ENCODE data around the gene AHCYL2.
"Not testable (repeated sequence)": the region's sequence is repeated elsewhere in the genome, so short reads cannot be mapped to it uniquely, and the experiment has no call there.

The AHCYL2 gene

GRCh38 chr7:129238546-129238945 lies 13.7 kb downstream of the AHCYL2 start:
- DNase-seq (ENCODE audit: insufficient read length, low spot score): no peak
- peak; percentile 66 for FAIRE-seq

GRCh38 chr7:129240119-129240820 lies 15.4 kb downstream of the AHCYL2 start:
- DNase-seq (ENCODE audit: insufficient read length, low spot score) (no peak), FAIRE-seq (no peak)

- FAIRE-seq: no peak
- no peak for DNase-seq (ENCODE audit: insufficient read length, low spot score)
Observed at GRCh38 chr7:129244220-129244619, 19.4 kb downstream of the AHCYL2 start.

DNA sequence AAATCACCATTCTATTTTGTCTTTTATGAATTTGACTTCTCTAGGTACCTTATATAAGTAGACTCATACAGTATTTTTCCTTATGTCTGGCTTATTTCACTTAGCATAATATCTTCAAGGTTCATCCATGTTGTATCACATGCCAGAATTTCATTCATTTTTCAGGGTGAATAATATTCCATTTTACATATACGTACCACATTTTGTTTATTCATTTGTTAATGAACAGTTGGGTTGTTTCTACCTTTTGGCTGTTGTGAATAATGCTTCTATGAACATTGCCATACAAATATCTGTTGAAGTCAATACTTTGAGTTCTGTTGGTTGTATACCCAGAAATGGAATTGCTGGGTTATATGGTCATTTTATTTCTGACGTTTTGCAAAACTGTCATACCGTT lies 20.7 kb downstream of the AHCYL2 start:
- DNase-seq (ENCODE audit: insufficient read length, low spot score): no peak
- FAIRE-seq: peak; percentile 44

DNA sequence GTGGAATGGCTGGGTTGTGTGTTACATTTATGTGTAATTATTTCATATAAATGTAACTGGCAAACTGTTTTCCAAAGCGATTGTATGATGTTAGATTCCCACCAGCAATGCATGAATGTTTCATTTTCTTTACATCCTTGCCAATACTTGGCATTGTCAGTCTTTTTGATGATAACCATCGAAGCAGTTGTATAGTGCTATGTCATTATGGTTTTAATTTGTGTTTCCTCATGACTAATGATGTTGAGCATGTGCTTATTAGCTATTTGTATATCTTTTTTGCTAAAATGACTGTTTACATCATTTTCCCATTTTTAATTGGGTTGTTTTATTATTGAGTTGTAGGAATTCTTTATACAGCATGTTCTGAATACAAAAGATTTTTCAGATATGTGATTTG lies 22.3 kb downstream of the AHCYL2 start:
- FAIRE-seq: no peak
- DNase-seq (ENCODE audit: insufficient read length, low spot score): no peak

DNA sequence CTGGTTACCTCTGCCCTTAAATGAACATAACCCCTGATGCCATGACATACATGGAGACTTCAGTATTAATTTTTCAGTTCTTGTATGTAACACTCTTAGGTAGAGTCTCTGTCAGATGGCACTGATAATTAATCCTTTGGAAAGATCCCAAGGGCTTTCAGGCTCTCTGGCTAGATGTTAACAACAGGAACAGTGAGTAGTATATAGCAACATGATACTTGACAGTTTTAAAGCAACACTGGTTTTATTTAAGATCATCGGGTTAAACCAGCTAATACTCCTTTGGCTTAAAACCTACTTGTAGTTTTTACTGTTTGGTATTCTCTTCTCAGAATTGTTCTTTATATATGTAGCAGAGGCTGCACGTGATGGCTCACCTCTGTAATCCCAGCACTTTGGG lies 27.3 kb downstream of the AHCYL2 start:
- DNase-seq (ENCODE audit: insufficient read length, low spot score): no peak
- FAIRE-seq: no peak

GRCh38 chr7:129252603-129253002 lies 27.8 kb downstream of the AHCYL2 start:
- not testable (repeated sequence) for FAIRE-seq; DNase-seq (ENCODE audit: insufficient read length, low spot score)

DNA sequence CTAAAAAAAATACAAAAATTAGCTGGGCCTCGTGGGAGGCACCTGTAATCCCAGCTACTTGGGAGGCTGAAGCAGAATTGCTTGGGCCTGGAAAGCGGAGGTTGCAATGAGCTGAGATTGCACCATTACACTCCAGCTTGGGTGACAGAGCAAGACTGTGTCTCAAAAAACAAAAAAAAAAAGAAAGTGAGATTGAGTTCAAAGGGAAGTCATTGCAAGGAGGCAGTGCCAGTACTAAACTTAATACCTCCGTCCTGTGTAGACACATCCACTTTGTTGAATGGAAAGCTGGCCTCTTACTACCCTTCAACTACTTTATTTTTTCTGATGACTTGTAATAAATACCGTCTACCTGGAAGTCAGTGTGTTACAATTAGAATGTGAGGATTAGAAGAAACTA lies 31.0 kb downstream of the AHCYL2 start:
- FAIRE-seq: no peak
- no peak for DNase-seq (ENCODE audit: insufficient read length, low spot score)

GRCh38 chr7:129256221-129256620 lies 31.4 kb downstream of the AHCYL2 start:
- no peak for DNase-seq (ENCODE audit: insufficient read length, low spot score)
- FAIRE-seq: no peak

DNA sequence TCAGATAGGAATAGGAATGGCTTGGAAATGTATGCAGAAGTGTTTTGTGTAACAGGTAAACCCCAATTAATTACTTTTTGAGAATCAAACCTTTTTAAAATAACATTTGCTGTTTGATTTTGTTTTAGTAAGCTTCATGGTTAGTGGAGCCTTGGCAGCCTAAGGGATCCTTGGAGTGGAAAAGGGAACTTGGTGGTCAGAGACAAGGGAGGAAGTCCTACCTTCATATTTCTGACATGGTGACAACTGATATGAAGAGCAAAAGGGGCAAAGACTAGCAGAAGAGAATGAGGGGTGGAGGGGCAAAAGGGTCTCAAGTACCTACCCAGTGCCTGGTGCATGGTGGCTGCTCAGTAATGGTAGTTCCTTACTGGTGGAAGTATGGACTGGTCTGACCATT lies 32.3 kb downstream of the AHCYL2 start:
- DNase-seq (ENCODE audit: insufficient read length, low spot score) (no peak), FAIRE-seq (no peak)

- FAIRE-seq (peak; percentile 48), DNase-seq (ENCODE audit: insufficient read length, low spot score) (no peak)
Observed at GRCh38 chr7:129258649-129259389, 34.0 kb downstream of the AHCYL2 start.

DNA sequence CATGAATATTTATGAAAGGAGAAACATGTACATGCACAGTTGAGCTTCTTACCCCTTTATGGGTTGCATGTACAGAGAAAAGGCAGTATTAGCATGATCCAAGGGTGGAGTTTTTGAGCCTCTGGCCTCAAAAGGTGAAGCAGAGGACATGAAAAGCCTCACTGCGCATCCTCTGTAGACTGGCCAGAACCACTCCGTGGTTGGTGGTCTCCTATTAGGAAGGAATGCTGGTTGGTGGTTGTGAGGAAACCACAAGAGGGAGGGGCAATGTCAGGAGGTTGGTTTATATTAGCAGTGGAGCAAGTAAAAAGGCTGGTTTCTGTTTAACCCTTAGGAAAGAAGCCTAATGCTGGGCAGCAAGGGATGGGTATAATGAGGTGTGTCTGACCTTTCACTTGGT lies 37.5 kb downstream of the AHCYL2 start:
- no peak for DNase-seq (ENCODE audit: insufficient read length, low spot score)
- no peak for FAIRE-seq

GRCh38 chr7:129263168-129263567 lies 38.3 kb downstream of the AHCYL2 start:
- DNase-seq (ENCODE audit: insufficient read length, low spot score): no peak
- FAIRE-seq: no peak

- FAIRE-seq: no peak
- no peak for DNase-seq (ENCODE audit: insufficient read length, low spot score)
Observed at GRCh38 chr7:129264534-129264933, 39.7 kb downstream of the AHCYL2 start.

DNA sequence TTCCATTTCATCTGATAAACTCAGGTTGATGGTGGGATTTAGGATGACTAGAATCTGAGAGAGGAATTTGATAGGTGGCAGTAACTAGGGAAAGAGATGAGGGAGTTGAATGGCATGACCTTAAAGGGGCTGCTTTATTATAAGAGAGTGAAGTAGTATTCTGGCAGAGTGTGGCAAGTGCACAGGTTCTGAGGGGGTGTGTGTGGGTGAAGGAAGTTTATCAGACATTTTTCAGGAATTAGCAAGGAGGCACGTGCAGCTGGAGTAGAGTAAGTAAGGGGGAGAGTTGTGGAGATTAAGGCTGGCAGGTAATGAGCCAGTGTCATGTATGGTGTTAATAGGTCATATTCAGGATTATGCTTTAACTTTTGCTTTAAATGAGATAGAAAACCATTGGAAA lies 40.5 kb downstream of the AHCYL2 start:
- DNase-seq (ENCODE audit: insufficient read length, low spot score) (no peak), FAIRE-seq (no peak)

- DNase-seq (ENCODE audit: insufficient read length, low spot score): no peak
- FAIRE-seq: no peak
Observed at GRCh38 chr7:129266181-129266580, 41.4 kb downstream of the AHCYL2 start.

- DNase-seq (ENCODE audit: insufficient read length, low spot score) (no peak), FAIRE-seq (no peak)
Observed at GRCh38 chr7:129270077-129270476, 45.2 kb downstream of the AHCYL2 start.

DNA sequence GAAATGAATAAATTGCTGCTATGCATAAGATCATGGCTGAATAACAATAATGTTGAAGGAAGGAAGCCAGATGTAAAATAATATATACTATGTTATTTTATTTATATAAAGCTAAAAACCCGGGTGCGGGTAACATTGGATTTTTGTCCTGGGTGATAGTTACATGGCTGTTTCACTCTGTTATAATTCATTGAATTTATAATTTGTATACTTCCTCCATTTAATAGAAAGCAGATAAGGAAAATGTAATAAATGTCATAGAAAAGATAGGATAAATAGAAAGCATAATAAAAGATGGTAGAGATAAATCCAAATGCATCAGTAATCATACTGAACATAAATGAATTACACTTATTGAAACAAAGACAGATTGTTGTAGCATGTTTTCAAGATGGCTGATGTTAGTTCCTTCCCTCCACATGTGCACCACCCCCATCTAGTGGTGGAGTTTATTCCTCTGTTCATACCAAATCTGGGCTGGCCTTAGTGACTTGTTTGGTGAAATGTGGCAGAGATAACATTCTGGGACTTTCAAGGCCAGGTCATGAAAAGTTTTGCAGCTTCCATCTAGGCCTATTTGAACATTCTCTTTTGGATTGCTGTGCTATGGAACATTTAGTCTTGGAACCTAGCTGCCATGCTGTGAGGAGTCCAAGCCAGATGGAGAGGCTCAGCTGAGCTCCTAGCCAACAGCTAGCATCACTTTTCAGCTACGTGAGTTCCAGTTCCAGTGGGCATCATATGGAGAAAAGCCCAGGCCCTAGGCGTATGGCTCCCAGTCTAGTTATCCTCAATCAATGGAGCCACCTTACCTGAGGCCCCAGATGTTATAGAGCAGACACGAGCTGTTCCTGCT lies 46.9 kb downstream of the AHCYL2 start:
- peak; percentile 19 for DNase-seq (ENCODE audit: insufficient read length, low spot score)
- peak; percentile 94 for FAIRE-seq

GRCh38 chr7:129273936-129274335 lies 49.1 kb downstream of the AHCYL2 start:
- no peak for FAIRE-seq
- no peak for DNase-seq (ENCODE audit: insufficient read length, low spot score)

- DNase-seq (ENCODE audit: insufficient read length, low spot score): no peak
- no peak for FAIRE-seq
Observed at GRCh38 chr7:129277629-129278028, 52.8 kb downstream of the AHCYL2 start.

DNA sequence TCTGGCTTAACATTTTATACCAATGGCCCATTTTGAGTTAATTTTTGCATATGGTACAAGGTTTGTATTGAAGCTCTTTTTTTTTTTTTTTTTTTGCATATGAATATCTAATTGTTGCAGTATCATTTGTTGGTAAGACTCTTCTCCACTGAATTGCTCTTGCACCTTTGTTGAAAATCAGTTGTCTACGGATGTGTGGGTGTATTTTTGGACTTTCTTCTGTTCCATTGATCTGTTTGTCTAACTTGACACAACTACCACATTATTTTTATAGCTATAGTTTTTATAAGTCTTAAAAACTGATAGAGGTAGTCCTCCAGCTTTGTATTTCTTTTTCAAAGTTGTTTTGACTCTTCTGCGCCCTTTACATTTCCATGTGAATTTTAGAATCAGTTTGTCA lies 53.9 kb downstream of the AHCYL2 start:
- DNase-seq (ENCODE audit: insufficient read length, low spot score) (no peak), FAIRE-seq (no peak)

All from GM19239 (cell line).